Effector CD8-positive, alpha-beta T cell (primary cell): ENCODE data around the gene SSNA1.

Experiments used
- DNase-seq: peaks from one replicate; lab custom pipeline; 2025; lab: John Stamatoyannopoulos, UW

SSNA1 gene

DNA sequence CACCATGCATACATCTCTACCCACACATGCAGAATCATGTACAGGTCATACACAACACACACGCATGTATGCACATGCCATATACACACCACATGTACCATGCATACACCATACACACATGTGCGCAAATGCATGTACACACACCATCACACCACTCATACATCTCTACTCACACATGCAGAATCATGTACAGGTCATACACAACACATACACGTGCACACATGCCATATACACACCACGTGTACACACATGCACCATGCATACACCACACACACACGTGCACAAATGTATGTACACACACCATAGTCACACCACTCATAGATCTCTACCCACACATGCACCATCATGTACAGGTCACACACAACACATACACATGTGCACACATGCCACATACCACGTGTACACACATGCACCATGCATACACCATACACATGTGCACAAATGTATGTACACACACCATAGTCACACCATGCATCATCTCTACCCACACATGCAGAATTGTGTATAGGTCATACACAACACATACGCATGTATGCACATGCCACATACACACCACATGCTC lies 35.6 kb upstream of the SSNA1 start:
- no peak for DNase-seq

DNA sequence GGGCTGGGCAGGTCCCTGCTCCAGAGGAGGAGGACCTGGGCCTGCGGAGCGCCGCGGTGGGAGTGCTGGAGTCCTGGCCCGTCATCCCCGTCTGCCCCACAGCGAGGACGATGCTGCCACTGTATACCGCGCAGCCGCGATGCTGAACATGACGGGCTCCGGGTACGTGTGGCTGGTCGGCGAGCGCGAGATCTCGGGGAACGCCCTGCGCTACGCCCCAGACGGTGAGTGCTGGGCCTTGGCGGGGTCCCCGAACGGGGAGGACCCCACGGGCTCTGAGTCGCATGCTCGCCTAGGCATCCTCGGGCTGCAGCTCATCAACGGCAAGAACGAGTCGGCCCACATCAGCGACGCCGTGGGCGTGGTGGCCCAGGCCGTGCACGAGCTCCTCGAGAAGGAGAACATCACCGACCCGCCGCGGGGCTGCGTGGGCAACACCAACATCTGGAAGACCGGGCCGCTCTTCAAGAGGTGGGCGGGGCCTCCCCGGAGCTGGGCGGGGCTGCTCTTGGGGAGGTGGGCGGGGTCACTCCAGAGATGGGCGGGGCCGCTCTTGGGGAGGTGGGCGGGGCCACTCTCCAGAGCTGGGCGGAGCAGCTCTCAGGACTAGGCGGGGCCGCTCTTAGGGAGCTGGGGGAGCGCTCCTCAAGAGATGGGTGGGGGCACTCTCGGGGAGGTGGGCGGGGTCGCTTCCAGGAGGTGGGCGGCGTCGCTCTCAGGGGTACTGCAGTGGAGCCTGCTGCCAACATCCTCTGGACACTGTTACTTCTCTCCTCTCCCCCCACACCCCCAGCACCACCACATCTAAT lies 31.7 kb upstream of the SSNA1 start:
- peak; percentile 54 for DNase-seq

DNA sequence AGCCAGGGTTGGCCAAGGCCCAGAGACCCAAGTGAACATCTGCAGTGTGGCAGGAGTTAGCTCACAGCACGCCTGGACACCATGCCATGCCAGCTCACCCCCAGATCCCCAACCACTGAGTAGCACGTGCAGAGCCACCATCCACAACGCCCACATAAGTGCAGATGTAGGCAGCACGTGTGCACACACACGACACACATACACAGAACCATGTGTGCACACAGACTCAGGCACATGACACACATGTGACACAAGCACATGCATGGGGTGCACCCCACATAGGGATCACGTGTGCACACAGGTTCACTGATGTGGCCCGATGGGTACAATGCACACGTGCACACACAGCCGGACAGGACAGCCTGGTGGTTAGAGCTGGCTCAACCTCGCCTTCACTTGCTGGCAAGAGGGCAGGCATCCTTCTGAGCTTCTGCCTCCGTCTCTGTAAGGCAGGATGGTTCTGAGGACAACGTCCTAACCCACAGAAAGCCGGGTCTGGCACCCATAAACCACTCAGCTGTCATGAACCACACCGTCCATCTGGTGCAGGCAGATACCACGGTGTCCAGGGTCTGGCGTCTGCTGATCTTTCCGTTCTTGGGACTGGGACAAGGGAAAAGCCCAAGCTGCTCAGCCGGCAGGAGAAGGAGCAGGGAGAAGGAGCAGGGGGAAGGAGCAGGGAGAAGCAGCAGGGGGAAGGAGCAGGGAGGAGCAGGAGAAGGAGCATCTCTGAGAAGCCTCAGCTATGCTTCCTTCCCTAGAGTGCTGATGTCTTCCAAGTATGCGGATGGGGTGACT lies 30.7 kb upstream of the SSNA1 start:
- DNase-seq, result no peak

DNA sequence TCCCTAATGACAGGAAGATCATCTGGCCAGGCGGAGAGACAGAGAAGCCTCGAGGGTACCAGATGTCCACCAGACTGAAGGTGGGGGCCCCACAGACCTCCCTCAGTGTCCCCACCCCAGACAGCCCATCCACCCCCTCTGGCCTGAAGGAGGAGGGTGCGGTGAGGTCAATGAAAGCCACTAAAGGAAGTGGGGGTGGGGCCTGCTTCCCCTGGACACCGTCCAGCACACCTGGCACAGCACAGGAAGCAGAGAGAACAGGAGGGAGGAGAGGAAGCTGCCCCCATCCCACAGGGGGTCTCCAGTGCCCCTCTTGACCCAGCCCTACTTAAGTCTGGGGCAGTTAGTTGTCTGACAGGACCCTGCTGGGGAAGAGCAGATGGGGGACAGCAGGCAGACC lies 29.9 kb upstream of the SSNA1 start:
- no peak for DNase-seq

DNA sequence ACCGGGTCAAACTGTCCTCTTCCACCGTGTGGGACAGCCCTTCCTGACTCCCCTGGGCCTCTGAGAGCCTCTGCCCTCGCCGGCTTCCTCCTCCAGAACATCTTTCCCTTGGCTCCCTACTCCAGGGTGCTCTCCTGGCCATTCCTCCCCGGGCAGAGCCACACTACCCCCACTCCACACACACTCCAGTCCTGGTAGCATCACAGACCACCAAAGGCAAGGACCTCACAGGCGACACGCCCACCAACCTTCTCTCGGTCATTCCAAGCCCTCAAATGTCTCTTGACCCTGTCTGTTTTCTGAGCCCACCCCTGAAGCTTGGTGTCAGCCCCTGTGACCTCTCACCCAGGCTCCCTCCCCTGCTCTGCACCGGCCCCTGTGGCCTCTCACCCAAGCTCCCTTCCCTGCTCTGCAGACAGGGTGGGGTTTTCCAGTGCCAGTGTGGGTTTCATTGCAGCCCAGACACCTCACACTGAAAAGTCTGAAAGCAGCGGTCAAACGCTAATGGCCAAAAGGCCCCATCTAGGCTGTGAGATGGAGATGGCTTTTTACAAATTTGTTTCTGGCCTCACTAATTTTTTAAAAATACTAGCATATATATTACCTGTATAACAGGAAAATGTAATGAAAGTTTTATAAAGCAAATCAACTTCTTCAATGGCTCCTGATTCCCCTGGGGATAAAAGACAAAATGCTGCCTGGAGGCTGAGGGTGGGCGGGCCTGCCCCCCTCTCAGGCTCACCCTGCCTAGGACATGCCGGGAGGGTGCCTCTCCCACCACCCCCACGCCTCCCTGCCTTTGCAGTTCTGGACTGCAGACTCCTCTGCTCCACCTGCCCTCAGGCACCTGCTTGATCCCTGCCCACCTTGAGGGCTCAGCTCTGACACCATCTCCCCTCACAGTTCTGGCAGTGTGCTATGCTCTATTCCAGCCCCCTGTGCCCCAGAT lies 29.1 kb upstream of the SSNA1 start:
- no peak for DNase-seq

DNA sequence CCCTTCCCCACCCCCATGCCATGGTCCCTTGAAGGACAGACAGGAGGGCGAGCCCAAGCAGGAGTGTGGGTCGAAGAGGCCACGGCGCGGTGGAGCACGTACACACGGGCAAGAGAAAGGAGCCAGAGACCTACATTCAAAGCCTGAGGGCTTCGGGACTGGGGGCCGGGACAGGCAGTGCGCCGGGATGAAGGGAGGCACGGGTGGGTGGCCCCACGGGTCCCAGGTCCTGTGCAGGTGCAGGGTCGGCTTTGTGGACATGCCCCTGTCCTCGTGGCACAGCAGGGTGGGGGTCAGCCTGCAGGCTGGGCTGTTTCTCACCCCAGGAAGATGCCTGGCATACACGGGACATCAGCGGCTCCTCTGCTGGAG lies 28.4 kb upstream of the SSNA1 start:
- no peak for DNase-seq

DNA sequence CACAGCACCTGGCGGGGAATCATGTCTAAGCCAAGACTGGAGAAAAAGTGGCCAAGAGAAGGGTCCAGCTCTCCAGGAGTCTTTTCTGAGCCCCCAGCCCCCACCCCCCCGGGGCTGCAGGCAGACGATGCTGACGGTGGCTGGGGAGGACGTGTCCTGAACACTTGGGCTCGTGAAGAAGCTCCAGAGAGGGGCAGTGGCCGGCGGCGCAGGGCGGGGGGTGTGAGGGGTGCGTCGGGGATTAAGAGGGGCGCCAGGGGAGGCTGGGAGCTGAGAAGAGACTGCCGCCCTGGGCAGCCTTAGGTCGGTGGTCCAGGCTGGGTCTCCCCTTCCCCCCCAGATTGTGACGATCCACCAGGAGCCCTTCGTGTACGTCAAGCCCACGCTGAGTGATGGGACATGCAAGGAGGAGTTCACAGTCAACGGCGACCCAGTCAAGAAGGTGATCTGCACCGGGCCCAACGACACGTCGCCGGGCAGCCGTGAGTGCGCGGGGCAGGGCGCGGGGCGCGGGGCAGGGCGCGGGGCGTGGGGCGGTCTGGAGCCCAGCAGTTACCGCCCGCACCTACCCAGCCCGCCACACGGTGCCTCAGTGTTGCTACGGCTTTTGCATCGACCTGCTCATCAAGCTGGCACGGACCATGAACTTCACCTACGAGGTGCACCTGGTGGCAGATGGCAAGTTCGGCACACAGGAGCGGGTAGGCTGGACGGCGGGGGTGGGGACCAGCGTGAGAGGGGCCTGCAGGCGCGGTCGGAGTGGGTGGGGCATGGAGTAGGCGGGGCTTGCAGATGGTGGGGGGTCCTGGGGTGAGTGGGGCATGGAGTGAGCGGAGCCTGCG lies 27.5 kb upstream of the SSNA1 start:
- DNase-seq, result no peak

DNA sequence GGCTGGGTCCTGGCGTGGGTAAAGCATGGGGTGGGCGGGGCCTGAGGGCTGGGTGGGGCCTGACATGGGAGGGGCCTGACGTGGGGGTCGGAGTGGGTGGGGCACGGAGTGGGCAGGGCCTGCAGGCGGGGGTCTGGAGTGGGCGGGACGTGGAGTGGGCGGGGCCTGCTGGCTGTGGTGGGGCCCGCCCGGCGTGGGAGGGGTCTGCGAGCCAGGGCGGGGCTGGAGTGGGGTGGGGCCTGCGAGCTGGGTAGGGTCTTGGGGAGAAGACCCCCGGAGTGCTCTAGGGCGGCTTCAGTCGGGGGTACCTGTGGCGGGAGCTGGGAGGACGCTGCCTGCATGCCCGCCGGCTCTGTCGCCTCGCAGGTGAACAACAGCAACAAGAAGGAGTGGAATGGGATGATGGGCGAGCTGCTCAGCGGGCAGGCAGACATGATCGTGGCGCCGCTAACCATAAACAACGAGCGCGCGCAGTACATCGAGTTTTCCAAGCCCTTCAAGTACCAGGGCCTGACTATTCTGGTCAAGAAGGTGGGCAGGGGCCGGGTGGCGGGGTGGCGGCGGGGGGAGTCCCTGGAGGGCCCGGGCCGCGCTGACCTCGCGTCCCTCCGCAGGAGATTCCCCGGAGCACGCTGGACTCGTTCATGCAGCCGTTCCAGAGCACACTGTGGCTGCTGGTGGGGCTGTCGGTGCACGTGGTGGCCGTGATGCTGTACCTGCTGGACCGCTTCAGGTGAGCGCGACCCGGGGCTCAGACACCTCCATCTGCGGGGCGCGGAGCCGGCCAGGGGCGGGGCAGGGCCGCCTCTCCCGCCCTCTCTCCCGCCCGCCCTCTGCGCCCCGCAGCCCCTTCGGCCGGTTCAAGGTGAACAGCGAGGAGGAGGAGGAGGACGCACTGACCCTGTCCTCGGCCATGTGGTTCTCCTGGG lies 26.7 kb upstream of the SSNA1 start:
- no peak for DNase-seq

DNA sequence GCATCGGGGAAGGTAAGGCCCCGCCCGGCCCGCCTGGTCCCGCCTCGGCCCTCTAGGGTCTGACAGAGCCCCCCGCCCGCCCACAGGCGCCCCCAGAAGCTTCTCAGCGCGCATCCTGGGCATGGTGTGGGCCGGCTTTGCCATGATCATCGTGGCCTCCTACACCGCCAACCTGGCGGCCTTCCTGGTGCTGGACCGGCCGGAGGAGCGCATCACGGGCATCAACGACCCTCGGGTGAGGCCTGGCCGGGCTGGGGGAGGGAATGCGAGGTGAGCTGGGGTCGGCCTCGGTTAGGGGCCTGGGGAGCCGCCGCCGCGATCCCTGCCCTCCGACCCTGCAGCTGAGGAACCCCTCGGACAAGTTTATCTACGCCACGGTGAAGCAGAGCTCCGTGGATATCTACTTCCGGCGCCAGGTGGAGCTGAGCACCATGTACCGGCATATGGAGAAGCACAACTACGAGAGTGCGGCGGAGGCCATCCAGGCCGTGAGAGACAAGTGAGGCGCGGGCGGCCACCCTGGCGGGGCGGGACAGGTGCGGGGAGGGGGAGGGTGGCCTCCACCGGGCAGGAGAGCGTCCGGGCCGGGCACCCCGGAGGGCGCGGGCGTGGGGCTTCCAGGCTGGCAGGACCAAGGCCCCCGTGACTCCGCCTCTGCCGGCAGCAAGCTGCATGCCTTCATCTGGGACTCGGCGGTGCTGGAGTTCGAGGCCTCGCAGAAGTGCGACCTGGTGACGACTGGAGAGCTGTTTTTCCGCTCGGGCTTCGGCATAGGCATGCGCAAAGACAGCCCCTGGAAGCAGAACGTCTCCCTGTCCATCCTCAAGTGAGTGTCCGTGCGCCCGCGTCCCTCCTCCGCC lies 25.7 kb upstream of the SSNA1 start:
- DNase-seq, result no peak

DNA sequence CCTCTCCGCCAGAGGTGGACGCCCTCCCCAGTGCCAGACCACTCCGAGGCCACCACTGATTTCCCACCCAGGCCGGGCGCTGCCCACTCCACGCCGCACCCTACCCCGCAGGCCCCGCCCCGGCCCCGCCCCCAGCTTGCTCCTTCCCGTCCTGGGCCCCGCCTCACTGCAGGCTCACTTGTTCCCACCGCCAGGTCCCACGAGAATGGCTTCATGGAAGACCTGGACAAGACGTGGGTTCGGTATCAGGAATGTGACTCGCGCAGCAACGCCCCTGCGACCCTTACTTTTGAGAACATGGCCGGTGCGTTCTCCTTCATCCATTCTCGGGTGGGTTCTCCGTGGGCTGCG lies 25.1 kb upstream of the SSNA1 start:
- no peak for DNase-seq

DNA sequence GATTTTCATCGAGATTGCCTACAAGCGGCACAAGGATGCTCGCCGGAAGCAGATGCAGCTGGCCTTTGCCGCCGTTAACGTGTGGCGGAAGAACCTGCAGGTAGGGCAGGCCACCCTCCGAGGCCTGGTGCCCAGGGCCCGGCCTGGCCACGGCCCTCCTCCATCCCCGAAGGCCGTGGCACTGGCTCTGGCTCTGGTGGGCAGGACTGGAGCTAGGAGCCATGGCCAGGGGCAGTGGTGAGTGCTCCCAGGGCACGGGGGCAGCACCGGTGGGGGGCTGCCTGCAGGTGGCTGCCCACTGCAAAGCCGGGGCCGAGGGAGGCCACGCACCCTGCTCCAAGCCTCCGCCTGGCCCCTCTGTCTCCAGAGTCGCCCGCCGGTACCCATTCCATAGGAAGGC lies 24.7 kb upstream of the SSNA1 start:
- no peak for DNase-seq

DNA sequence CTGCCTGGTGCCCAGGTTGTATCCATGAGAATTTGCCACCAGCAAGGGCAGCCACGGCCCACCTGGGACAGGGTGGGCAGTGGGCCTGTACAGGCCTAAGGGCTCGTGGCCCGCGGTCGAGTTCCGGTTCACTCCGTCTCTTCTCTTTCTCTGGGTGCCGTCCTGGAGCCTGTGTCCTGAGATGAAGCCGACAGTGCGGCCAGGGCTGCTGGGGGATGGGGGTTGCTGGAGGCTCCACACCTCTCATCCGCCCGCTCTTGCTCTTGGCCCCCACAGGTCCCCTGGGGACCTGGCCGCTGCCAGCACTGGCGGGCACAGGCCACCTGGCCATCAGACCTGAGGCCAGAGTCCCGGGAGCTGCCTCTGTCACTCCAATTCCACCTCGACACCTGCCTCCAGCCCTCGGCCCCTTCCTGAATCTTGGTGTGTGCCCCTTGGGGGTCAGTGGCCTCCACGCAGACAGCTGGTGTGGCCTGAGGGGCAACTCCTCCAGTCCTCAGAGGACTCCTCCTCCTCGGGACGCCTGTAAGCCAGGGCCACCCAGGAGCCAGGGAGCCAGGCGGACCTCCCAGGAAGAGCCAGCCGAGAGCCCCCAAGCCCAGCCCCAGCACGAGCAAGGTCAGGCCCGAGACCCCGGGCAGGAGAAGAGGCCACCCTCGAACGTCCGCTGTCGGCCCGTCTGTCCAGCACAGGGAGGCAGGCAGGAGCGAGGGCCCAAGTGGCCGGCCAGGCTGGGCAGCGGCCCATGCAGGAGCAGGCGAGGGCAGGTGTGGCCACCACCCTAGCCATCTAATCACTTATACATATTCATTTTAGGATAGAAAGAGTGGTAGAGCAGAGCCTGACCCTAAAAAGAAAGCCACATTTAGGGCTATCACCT lies 23.9 kb upstream of the SSNA1 start:
- DNase-seq, result no peak

DNA sequence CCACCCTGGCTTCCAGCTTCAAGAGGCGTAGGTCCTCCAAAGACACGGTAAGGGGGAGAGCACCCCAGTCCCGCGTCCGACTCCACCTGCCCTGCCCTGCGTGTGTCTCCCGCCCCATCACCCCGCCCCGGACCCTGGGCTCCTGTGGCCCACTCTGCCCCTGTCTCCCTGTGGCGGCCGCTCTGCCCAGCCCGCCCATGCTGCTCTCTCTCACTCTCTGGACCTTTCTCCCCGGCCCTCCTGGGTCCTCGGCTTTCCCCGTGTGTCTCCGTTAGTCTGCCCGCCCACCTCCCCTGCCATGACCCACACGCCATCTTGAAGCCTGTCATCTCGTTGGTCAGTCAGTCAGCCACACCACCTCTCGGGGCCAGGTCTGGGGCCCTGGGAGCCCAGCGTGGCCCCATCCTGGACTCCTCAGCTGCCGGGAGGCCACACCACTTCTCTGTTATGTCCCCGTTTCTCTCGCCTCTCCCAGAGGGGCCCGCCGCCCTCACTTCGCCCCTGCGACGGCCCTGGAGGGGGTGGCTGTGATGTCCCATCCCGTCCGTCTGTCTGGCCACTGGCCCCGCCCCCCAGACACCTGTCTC lies 23.1 kb upstream of the SSNA1 start:
- no peak for DNase-seq

DNA sequence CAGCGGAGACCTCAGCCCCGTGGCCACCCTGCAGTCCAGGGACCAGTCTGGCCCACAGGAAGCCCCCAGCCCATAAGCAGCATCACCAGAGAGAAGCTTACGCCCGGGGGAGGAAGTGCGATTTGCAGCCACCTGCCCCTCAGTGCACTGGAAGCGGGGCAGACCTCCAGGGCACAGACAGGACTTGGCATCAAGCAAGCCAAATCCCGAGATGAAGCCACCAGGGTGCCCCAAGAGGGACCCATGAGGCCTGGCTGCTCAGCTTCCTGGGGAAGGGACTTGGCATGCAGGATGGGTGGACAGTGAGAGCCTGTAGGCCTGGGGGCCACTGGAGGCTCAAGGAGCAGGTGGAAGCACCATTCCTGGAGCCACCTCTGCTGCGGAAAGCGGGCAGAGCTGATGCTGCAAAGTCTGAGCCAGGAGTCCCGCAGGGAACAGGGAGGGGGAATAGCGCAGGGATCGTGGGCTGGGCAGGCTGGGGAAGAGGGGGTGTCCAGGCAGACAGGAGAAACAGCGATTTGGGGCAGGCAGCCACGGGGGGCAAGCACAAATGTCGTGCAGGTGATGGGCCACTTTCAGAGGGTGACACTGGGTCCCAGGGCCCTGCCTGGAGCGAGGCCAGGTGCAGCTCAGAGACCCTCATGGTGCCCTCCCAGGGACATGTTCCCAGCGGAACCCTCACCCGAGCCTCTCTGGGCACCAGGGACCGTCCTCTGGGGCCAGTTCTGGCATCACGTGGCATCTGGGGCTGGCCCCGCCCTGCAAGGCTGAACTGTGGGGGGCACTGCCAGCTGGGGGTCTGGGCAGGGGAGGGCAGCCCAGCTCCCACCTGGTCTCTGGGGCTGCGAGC lies 21.9 kb upstream of the SSNA1 start:
- no peak for DNase-seq

DNA sequence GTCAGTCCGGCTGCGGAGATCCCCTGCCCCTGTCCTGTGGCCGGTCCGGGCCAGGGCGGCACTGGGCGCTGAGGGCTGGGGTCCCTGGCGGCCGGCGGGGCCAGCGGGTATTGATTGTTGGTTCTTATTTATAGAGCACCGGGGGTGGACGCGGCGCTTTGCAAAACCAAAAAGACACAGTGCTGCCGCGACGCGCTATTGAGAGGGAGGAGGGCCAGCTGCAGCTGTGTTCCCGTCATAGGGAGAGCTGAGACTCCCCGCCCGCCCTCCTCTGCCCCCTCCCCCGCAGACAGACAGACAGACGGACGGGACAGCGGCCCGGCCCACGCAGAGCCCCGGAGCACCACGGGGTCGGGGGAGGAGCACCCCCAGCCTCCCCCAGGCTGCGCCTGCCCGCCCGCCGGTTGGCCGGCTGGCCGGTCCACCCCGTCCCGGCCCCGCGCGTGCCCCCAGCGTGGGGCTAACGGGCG lies 21.2 kb upstream of the SSNA1 start:
- no peak for DNase-seq

DNA sequence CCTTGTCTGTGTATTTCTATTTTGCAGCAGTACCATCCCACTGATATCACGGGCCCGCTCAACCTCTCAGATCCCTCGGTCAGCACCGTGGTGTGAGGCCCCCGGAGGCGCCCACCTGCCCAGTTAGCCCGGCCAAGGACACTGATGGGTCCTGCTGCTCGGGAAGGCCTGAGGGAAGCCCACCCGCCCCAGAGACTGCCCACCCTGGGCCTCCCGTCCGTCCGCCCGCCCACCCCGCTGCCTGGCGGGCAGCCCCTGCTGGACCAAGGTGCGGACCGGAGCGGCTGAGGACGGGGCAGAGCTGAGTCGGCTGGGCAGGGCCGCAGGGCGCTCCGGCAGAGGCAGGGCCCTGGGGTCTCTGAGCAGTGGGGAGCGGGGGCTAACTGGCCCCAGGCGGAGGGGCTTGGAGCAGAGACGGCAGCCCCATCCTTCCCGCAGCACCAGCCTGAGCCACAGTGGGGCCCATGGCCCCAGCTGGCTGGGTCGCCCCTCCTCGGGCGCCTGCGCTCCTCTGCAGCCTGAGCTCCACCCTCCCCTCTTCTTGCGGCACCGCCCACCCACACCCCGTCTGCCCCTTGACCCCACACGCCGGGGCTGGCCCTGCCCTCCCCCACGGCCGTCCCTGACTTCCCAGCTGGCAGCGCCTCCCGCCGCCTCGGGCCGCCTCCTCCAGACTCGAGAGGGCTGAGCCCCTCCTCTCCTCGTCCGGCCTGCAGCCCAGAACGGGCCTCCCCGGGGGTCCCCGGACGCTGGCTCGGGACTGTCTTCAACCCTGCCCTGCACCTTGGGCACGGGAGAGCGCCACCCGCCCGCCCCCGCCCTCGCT lies 20.5 kb upstream of the SSNA1 start:
- no peak for DNase-seq
